ENCODE measurements around the gene DNAJA1. TPM values are rescaled to one million over a fixed set of nuclear protein-coding genes. Genes with fewer than 3 reads are reported as not detected.

Gene DNAJA1
- total and polyA plus RNA-seq, 2 donors (not counting 3 experiments of a cell fraction or from before 2014, with no cell fraction given), result 72.9 to 182 TPM

- TF ChIP-seq GATA2 (IDR thresholded peaks at IDR 0.05; ENCODE audit: insufficient read depth, insufficient read length, low read depth, low read length) (no peak), MAX (IDR thresholded peaks at IDR 0.05; ENCODE audit: insufficient read depth, insufficient read length) (no peak), POLR2AphosphoS5 (IDR thresholded peaks at IDR 0.05; ENCODE audit: insufficient read depth, low read depth, low read length) (no peak), EZH2 (IDR thresholded peaks at IDR 0.05; ENCODE audit: borderline replicate concordance, low read depth, low read length, severe bottlenecking) (no peak), MYC (IDR thresholded peaks at IDR 0.05; ENCODE audit: low read depth, low read length) (no peak), JUN (IDR thresholded peaks at IDR 0.05; ENCODE audit: borderline replicate concordance, insufficient read depth, insufficient read length, low read depth) (no peak)
- BruUV-seq (replicated peaks), result TSS peak; percentile 66
- Histone ChIP-seq H3K4me1 (ENCODE audit: control insufficient read depth, extremely low read depth, insufficient read depth, low read length) (peaks cover 36% of the 10 kb centered on the region), H3K9me1 (replicated peaks; ENCODE audit: control insufficient read depth, extremely low read depth, insufficient read depth, low read length) (no peaks in the 10 kb centered on the region), H3K27me3 (ENCODE audit: control insufficient read depth in 2 of 2, insufficient read depth in 2 of 2, low read length in 2 of 2) (no peaks in the 10 kb centered on the region), H3K36me3 (ENCODE audit: control insufficient read depth in 2 of 2, extremely low read depth in 1 of 2, insufficient read depth in 2 of 2, low read length in 2 of 2) (peaks cover 0 to 11% of the 10 kb centered on the region in 2 experiments), H3K9ac (replicated peaks; ENCODE audit: extremely low read depth, insufficient read depth, low read length) (peak overlapping the region; percentile 99), H2AFZ (ENCODE audit: low read depth, low read length) (peak overlapping the region; percentile 75), H3K79me2 (ENCODE audit: control insufficient read depth, insufficient read depth, low read length) (peaks cover 64% of the 10 kb centered on the region), H3K4me3 (replicated peaks in 1 of 3; ENCODE audit: insufficient read depth in 1 of 3, low read depth in 1 of 3, low read length in 3 of 3) (peak overlapping the region; percentile 57 to 100 (median 99)), H4K20me1 (replicated peaks; ENCODE audit: control insufficient read depth, extremely low read depth, insufficient read depth, low read length) (peaks cover 15% of the 10 kb centered on the region), H3K4me2 (ENCODE audit: insufficient read depth, low read length) (peak overlapping the region; percentile 99), H3K9me3 (replicated peaks; ENCODE audit: control insufficient read depth, insufficient read depth, low read length) (no peaks in the 10 kb centered on the region), H3K27ac (ENCODE audit: insufficient read depth, low read depth, low read length) (peak overlapping the region; percentile 72)
- no peak for DNase-seq (ENCODE audit: low read depth, low spot score)
- ChIA-PET POLR2A (interaction anchor here (0.5 to 2.6 kb wide), 31 partner anchors 7 to 900 kb away, joined by 3 to 21 read pairs (median 4); partner anchors contain the start of genes ACO1, APTX, B4GALT1 and BAG1), CTCF (interaction anchor here (1.1 to 1.2 kb wide), 4 partner anchors 20 to 629 kb away, joined by 3 to 5 read pairs (median 4); partner anchors contain the start of gene RIGI)
- intact Hi-C loops (cut with micrococcal nuclease) (no loop called here), dilution Hi-C loops (cut with MboI; ENCODE audit: extremely low pct_ligation_motif_present, low sequenced_read_pairs) (no loop called here)
- no peak for FAIRE-seq
Observed at GRCh38 chr9:33024126-33024965, 727 bp upstream of the DNAJA1 start.

Data from endothelial cell of umbilical vein (primary cell).